ENCODE data around the gene NR1H3. TPM values are rescaled to one million over a fixed set of nuclear protein-coding genes. Genes with fewer than 3 reads are reported as not detected.

Gene NR1H3
- total and polyA plus RNA-seq, 10 of the 15 experiments (the other 5 are each of a cell fraction or from before 2014, with no cell fraction given) = 2.6 to 8.9 (median 4.5) TPM

- TF ChIP-seq ELK1 (IDR thresholded peaks at IDR 0.05; ENCODE audit: low read depth, low read length) (no peak), ZBTB40 (IDR thresholded peaks at IDR 0.05; ENCODE audit: borderline replicate concordance) (no peak), ZNF384 (IDR thresholded peaks at IDR 0.05; ENCODE audit: borderline replicate concordance, low read depth, low read length) (peak; percentile 7; the same call in 1 of the 2 replicates), ZSCAN29 (IDR thresholded peaks at IDR 0.05) (no peak), MYC (IDR thresholded peaks at IDR 0.05; ENCODE audit: insufficient read depth, insufficient read length, insufficient replicate concordance, low read length, severe bottlenecking) (no peak), SIN3A (IDR thresholded peaks at IDR 0.05; ENCODE audit: low read depth, low read length) (no peak), E2F4 (IDR thresholded peaks at IDR 0.05; ENCODE audit: low read depth, low read length) (no peak), STAT1 (conservative IDR thresholded peaks at IDR 0.05) (no peak), RELB (IDR thresholded peaks at IDR 0.05; ENCODE audit: low read depth) (no peak), NFYB (IDR thresholded peaks at IDR 0.05; ENCODE audit: insufficient read depth, low read depth, low read length) (peak; percentile 66; the same call in 1 of the 2 replicates), SIX5 (IDR thresholded peaks at IDR 0.05; ENCODE audit: low read depth, low read length, severe bottlenecking) (no peak), HDGF (IDR thresholded peaks at IDR 0.05) (no peak), BCL3 (IDR thresholded peaks at IDR 0.05; ENCODE audit: borderline replicate concordance, insufficient read depth, low read depth, low read length, poor library complexity, severe bottlenecking) (no peak), ESRRA (IDR thresholded peaks at IDR 0.05; ENCODE audit: low read length) (no peak), NKRF (conservative IDR thresholded peaks at IDR 0.05) (peak; percentile 32; the same call in 1 of the 2 replicates)
Observed at GRCh38 chr11:47213950-47214565, 43.7 kb upstream of the NR1H3 start (continued).

Data from GM12878 (cell line).